ENCODE data around the gene MRPS27. TPM values are rescaled to one million over a fixed set of nuclear protein-coding genes. Genes with fewer than 3 reads are reported as not detected.

The MRPS27 gene
- total RNA-seq, 1 donor from 2014 or later: 54.7 TPM

- Mint-ChIP-seq H3K36me3 (ENCODE audit: insufficient read depth) (peaks cover 7% of the 10 kb centered on the region), H3K4me3 (ENCODE audit: low read depth) (no peak overlapping the region), H3K27ac (no peak overlapping the region), H3K4me1 (ENCODE audit: low read depth) (no peaks in the 10 kb centered on the region), H3K9me3 (ENCODE audit: low read depth) (no peaks in the 10 kb centered on the region), H3K27me3 (no peaks in the 10 kb centered on the region)
- TF ChIP-seq CTCF (IDR thresholded peaks at IDR 0.05; ENCODE audit: unreplicated experiment): no peak
- no peak for DNase-seq (ENCODE audit: low spot score, unreplicated experiment)
Observed at GRCh38 chr5:72213482-72213881, 106.6 kb downstream of the MRPS27 start.

- H3K27me3 Mint-ChIP-seq: no peaks in the 10 kb centered on the region
- H3K4me1 Mint-ChIP-seq (ENCODE audit: low read depth): no peaks in the 10 kb centered on the region
- no peak for DNase-seq (ENCODE audit: low spot score, unreplicated experiment)
- no peak overlapping the region for H3K4me3 Mint-ChIP-seq (ENCODE audit: low read depth)
- no peaks in the 10 kb centered on the region for H3K36me3 Mint-ChIP-seq (ENCODE audit: insufficient read depth)
- TF ChIP-seq CTCF (IDR thresholded peaks at IDR 0.05; ENCODE audit: unreplicated experiment): no peak
- H3K9me3 Mint-ChIP-seq (ENCODE audit: low read depth): no peaks in the 10 kb centered on the region
- no peak overlapping the region for H3K27ac Mint-ChIP-seq
Observed at GRCh38 chr5:72212171-72212570, 107.9 kb downstream of the MRPS27 start.

GRCh38 chr5:72210888-72211678, 109.0 kb downstream of the MRPS27 start:
- Mint-ChIP-seq H3K27ac (no peak overlapping the region), H3K27me3 (no peaks in the 10 kb centered on the region), H3K36me3 (ENCODE audit: insufficient read depth) (peaks cover 5% of the 10 kb centered on the region), H3K9me3 (ENCODE audit: low read depth) (no peaks in the 10 kb centered on the region), H3K4me3 (ENCODE audit: low read depth) (no peak overlapping the region), H3K4me1 (ENCODE audit: low read depth) (no peaks in the 10 kb centered on the region)
- DNase-seq (ENCODE audit: low spot score, unreplicated experiment): no peak
- no peak for TF ChIP-seq CTCF (IDR thresholded peaks at IDR 0.05; ENCODE audit: unreplicated experiment)

GRCh38 chr5:72209147-72210115, 110.6 kb downstream of the MRPS27 start:
- no peak for DNase-seq (ENCODE audit: low spot score, unreplicated experiment)
- no peak for TF ChIP-seq CTCF (IDR thresholded peaks at IDR 0.05; ENCODE audit: unreplicated experiment)
- Mint-ChIP-seq H3K4me1 (ENCODE audit: low read depth) (no peaks in the 10 kb centered on the region), H3K4me3 (ENCODE audit: low read depth) (no peak overlapping the region), H3K9me3 (ENCODE audit: low read depth) (no peaks in the 10 kb centered on the region), H3K27me3 (no peaks in the 10 kb centered on the region), H3K27ac (peak overlapping the region; percentile 10), H3K36me3 (ENCODE audit: insufficient read depth) (peaks cover 15% of the 10 kb centered on the region)

GRCh38 chr5:72208324-72208926, 111.6 kb downstream of the MRPS27 start:
- Mint-ChIP-seq H3K27me3 (no peaks in the 10 kb centered on the region), H3K27ac (no peak overlapping the region)
- DNase-seq (ENCODE audit: low spot score, unreplicated experiment): no peak

More at GRCh38 chr5:72208324-72208926, 111.6 kb downstream of the MRPS27 start:
- Mint-ChIP-seq H3K4me1 (ENCODE audit: low read depth) (peaks cover 2% of the 10 kb centered on the region), H3K36me3 (ENCODE audit: insufficient read depth) (peaks cover 18% of the 10 kb centered on the region), H3K4me3 (ENCODE audit: low read depth) (no peak overlapping the region), H3K9me3 (ENCODE audit: low read depth) (no peaks in the 10 kb centered on the region)
- TF ChIP-seq CTCF (IDR thresholded peaks at IDR 0.05; ENCODE audit: unreplicated experiment): no peak

All from progenitor cell of endocrine pancreas (in vitro differentiated cells).